ENCODE results near the gene DDX43. TPM values are rescaled to one million over a fixed set of nuclear protein-coding genes. Genes with fewer than 3 reads are reported as not detected.

The DDX43 gene
- total and polyA plus RNA-seq, 9 donors = 0.83 to 3.6 (median 1.3) TPM

GRCh38 chr6:73353636-73354593, 40.7 kb upstream of the DDX43 start, which contains the start of gene DPPA5:
DPPA5 (minus strand) TSS chr6:73354276; CDS start chr6:73354225, 51 bp downstream.
- no peak within 1 kb of the TSS for H3K27ac ChIP-seq
- intact Hi-C loops (cut with DNase I) = no loop called here
- WGBS, 3 donors = 86 to 97% (median 87%) methylated on average over 53 to 59 of the region's 59 CpGs
- no peaks in the 10 kb centered on the region for H3K9me3 ChIP-seq
- TF ChIP-seq EP300 (IDR thresholded peaks at IDR 0.05) = no peak
- TF ChIP-seq POLR2A (IDR thresholded peaks at IDR 0.05) = no peak
- TF ChIP-seq CTCF (IDR thresholded peaks at IDR 0.05) = no peak
- no peaks in the 10 kb centered on the region for H3K27me3 ChIP-seq
- no peak within 1 kb of the TSS for H3K4me3 ChIP-seq
- H3K36me3 ChIP-seq = no peaks in the 10 kb centered on the region
- no peaks in the 10 kb centered on the region for H3K4me1 ChIP-seq (ENCODE audit: insufficient read depth)
- no peak for DNase-seq

GRCh38 chr6:73362358-73362757, 32.3 kb upstream of the DDX43 start, which contains the start of gene KHDC3L:
KHDC3L (plus strand) TSS chr6:73362658; CDS start chr6:73362730, 72 bp downstream.
- Histone ChIP-seq H3K4me3 (no peak within 1 kb of the TSS), H3K36me3 (no peaks in the 10 kb centered on the region), H3K4me1 (ENCODE audit: insufficient read depth) (no peaks in the 10 kb centered on the region), H3K9me3 (no peaks in the 10 kb centered on the region), H3K27me3 (no peaks in the 10 kb centered on the region), H3K27ac (no peak within 1 kb of the TSS)
- no peak for TF ChIP-seq POLR2A (IDR thresholded peaks at IDR 0.05)
- TF ChIP-seq EP300 (IDR thresholded peaks at IDR 0.05) = no peak
- no peak for TF ChIP-seq CTCF (IDR thresholded peaks at IDR 0.05)
- intact Hi-C loops (cut with DNase I) = no loop called here
- 84 to 92% (median 88%) methylated on average over 23 of the region's 23 CpGs for WGBS, 3 donors
- DNase-seq = no peak

GRCh38 chr6:73362869-73363536, 31.6 kb upstream of the DDX43 start:
- intact Hi-C loops (cut with DNase I) = no loop called here
- DNase-seq = no peak
- TF ChIP-seq POLR2A (IDR thresholded peaks at IDR 0.05) (no peak), EP300 (IDR thresholded peaks at IDR 0.05) (no peak), CTCF (IDR thresholded peaks at IDR 0.05) (no peak)
- 94 to 96% (median 95%) methylated on average over 31 of the region's 31 CpGs for WGBS, 3 donors
- H3K27ac ChIP-seq = no peak overlapping the region
- no peaks in the 10 kb centered on the region for H3K27me3 ChIP-seq
- no peaks in the 10 kb centered on the region for H3K36me3 ChIP-seq
- H3K9me3 ChIP-seq = no peaks in the 10 kb centered on the region
- no peak overlapping the region for H3K4me3 ChIP-seq
- H3K4me1 ChIP-seq (ENCODE audit: insufficient read depth) = no peaks in the 10 kb centered on the region

GRCh38 chr6:73363537-73363875, 31.1 kb upstream of the DDX43 start:
- Histone ChIP-seq H3K27me3 (no peaks in the 10 kb centered on the region), H3K4me3 (no peak overlapping the region), H3K36me3 (no peaks in the 10 kb centered on the region), H3K27ac (no peak overlapping the region), H3K9me3 (no peaks in the 10 kb centered on the region), H3K4me1 (ENCODE audit: insufficient read depth) (no peaks in the 10 kb centered on the region)
- intact Hi-C loops (cut with DNase I) = no loop called here
- DNase-seq = no peak
- TF ChIP-seq CTCF (IDR thresholded peaks at IDR 0.05) = no peak
- TF ChIP-seq POLR2A (IDR thresholded peaks at IDR 0.05) = no peak
- TF ChIP-seq EP300 (IDR thresholded peaks at IDR 0.05) = no peak
- WGBS, 3 donors = 96 to 97% (median 96%) methylated on average over 23 of the region's 23 CpGs

All from ovary (tissue), 9 donors.